ENCODE data around the gene OTOF.

OTOF gene

GRCh38 chr2:26477911-26478253, at the start of gene OTOF:
TSS of gene OTOF (minus strand) at chr2:26478124.
- peak; percentile 23 for DNase-seq

- DNase-seq = no peak
These were observed 48.7 kb upstream of the OTOF start for GRCh38 chr2:26526589-26526988.

DNA sequence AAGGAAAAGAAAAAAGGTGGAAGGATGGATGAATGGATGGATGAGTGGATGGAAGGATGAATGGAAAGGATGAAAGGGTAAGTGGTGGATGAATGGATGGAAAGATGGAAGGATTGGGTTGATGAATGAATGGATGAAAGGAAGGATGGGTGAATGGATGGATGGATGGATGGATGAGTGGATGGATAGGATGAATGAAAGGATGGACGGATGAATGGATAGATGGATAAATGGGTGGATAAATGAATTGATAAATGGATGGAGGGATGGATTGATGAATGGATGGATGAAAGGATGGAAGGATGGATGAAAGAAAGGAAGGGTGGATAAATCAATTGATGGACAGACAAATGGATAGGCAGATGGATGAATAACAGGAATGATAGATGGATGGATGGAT, 48.2 kb upstream of the OTOF start:
- no peak for DNase-seq

- no peak for DNase-seq
These were observed 45.8 kb upstream of the OTOF start for GRCh38 chr2:26523750-26524149.

DNA sequence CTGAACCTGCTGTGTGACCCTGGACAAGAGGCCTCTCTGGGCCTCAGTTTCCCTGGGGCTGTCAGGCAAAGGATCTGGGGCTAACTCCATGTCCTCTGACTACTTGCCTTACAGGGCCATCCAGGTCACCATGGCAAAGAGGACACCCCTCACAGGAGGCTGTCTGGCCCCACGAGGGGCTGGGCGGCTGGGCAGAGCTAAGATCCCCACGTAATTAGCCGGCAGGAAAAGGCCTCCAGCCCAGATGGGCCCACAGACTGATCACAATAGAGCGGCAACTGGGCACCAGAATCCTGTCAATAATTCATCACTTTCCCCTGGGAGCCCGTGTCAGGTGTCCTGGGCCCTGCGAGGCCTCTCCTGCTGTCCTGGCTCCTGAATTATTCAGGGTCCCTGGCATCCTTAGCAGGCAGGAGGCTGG, 44.8 kb upstream of the OTOF start:
- no peak for DNase-seq

- DNase-seq = no peak
These were observed 44.4 kb upstream of the OTOF start for GRCh38 chr2:26522325-26522724.

- DNase-seq = peak; percentile 71
These were observed 43.9 kb upstream of the OTOF start for GRCh38 chr2:26521913-26522180.

DNA sequence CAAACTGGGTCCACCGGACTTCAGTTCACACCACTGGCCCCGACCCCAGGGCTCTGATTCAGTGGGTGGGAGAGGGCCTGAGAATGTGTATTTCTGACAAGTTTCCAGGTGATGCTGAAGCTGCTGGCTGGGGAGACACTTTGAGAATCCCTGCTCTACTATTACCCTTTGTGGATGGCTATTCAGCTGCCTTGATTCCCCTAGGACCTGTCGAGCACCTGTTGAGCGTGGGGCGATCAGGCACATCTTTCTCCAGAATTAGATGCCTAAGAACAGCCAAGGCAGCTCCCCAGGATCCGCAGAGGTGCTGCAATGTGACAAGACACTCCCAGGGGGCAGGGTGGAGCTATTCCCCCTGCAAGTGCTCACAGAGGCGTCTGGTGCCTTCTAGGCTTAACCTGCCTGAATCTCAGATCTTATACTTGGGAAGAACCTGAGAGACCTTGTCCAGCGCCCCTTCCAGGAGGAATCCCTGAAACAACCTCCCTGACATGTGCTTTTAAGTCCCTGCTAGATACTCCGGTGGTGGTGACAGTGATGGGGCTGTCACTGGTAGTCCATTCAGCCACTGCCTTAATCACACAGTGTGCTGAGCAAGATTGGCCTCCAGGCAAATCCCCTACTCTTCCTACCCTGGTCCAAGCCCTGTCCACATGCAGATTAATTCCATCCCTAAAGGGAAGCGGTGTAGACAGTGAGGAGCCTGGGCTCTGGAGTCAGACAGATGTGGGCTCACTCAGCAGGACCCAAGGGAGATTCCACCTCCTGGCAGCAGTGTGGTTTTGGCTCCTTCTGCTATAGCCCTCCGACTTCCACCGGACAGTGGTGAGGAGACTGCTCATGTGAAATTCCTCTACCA, 43.4 kb upstream of the OTOF start:
- DNase-seq = peak; percentile 83

DNA sequence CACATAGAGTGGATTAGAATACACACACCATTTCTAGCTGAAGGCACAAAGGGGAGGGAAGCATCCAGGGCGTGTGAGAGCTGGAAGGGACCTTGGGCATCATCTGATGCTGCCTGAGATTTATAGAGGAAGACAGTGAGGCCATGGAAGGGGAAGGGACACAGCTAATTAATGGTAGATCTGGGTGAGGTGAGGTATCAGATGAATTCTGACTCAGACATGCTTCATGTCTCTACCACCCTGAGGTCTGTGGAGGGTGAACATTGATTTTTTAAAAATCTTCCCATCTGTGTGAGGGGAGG, 42.2 kb upstream of the OTOF start:
- no peak for DNase-seq

DNA sequence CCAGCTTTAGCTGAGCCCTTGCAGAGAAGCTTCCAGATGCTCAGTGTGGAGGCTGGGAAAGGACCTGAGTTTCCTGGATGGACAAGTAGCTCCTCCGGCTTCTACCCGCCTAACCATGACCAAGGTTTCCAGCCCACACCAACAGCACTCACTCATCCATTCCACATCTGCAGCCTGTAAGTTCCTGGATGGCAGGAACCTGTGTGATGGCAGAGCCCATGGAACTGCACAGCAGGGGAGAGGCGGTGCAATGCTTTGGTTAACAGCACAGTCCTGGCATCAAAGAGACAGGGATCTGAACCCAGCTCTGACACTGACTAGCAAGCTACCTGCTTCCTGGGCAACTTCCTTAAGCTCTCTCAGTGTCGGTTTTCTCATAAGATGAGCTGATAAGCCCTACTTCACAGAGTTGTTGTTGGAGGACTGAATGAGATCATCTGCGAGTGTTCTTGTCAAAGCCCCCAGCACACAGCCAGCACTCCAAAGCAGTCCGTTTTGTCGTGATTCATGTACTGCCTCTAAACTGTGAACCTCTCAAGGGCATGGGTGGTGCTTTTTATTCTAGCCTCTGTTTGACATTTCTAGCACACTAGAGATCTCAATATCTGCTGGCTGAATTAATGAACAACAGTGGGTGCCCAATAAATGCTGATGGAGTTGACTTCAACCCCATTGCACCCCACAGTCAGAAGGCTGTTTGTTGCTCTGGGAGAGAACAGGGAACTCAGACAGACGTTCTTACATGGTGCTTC, 41.6 kb upstream of the OTOF start:
- DNase-seq = peak; percentile 19

- no peak for DNase-seq
These were observed 38.9 kb upstream of the OTOF start for GRCh38 chr2:26516781-26517180.

DNA sequence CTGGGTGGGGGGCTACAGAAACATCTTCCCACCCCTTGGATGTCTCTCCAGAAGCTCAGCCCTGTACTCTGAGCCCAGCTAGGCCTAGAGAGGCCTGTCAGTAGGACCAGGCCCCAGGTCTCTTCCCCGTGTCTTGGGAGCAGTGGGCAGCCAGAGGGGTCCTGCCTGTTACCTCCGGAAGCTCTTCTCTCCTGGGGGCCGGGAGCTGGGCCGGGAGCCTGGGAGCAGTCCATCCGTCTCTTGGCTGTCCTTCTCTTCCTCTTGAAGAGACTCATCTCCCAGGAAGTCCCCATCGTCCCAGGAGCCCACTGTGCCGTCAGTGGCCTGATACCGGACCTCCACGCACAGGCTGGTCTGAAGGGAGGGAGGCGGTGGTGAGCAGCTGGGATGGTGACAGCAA, 38.3 kb upstream of the OTOF start:
- DNase-seq = no peak

- DNase-seq = no peak
These were observed 37.8 kb upstream of the OTOF start for GRCh38 chr2:26515771-26516170.

DNA sequence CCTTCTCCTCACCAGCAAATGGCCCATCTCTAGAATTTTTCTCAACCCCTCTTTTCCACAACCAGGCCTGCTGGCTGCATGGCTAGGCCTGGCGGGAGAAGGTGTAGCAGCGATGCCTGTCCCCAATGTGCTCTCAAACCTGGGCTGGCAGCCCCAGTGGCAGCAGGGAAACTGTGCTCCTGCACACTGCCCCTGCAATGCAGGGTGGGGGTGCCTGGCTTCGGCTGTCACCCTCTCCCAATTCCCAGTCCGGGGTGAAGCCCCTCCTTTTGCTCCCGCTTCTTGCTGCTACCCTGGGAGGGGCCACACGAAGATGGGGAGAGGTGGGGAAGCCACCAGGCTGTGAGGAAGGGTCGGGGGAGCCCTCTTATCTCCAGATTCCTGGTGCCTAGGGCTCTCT, 36.1 kb upstream of the OTOF start:
- DNase-seq = no peak

DNA sequence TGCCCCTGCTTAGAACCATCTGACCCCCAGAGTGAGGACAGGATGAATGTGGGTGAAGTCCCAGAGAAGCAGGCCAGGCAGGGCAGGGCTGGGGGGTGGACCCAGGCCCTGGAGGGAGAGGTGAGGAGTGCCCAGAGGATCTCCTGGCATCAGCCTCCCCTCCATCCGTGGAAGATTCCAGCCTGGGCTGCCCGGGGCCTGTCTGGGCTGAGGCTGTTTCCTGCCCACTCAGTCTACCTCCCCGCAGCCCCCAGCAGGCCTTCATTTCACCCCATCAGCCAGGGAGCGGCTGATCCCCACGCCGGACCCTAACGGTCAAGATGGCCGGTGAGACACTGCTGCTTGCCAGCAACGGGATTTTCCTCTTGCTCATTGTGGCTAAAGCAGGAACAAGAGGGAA, 35.3 kb upstream of the OTOF start:
- no peak for DNase-seq

- DNase-seq = no peak
These were observed 33.5 kb upstream of the OTOF start for GRCh38 chr2:26511466-26511865.

DNA sequence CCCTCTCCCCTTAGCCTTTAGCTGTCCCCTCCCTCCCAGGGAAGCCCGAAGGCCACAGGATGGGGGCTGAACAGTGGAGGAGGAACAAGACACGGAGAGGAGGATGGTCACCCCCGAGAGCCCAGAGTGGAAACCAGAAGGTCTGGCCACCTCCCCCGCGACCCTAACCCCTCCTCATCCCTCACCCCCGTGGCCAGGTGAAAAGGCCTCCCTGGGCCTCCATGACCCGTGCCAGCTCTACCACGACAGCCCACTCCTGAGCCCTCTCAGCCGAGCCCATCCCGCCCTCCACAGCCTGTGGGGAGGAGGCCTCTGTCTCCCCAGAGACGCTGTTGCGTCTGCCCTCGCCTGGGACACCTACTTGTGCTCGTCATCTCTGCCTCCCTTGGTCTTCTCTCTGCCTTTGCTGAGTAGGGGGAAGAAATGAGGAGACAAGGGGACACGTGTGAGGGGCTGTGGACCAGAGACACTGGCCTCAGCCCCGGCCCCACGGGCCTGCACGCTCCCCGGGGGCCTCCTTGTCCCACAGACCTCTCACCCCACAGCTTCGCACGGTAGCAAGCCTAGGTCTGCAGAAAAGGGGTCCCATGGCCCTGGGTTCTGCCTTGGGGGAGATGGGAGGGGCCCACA, 32.5 kb upstream of the OTOF start:
- DNase-seq = no peak

- no peak for DNase-seq
These were observed 31.2 kb upstream of the OTOF start for GRCh38 chr2:26509141-26509540.

DNA sequence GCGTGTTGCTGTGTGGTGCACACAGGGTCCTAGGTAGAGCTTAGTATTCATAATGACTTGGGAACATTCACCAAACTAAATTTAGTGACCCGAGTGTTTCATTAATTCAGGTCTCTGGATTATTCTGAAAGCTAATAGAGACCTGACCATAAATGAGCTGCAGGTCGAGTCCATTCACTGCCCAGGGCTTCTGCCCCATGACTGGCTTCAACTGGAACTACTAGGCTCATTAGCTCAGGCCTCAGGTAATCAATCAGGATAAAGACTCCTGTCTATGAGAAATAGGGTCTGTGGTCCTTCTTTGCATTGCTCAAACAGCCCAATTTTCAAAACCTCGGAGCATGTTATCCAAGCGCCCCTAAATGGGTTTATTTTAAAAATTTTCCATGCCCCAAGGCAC, 30.0 kb upstream of the OTOF start:
- DNase-seq = peak; percentile 38

DNA sequence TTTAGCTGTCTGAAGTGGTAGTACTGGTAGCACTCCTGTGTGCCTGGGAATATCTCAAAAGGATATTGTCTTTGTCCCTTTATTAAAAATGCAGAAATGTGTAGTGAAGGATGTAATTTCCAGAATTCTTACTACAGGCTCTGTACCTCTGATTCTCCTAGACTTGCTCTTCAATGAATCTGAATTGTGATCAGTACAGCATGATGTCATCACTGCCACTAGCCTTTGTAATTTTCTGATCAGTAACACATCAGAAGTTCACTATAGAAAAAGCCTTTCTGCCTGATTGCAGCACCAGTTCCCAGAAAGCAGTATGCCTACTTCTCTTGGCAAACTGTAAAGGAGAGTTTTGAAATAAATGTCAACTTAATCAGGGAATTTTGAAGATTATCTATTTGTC, 29.2 kb upstream of the OTOF start:
- no peak for DNase-seq

GRCh38 chr2:26506279-26506678, 28.4 kb upstream of the OTOF start:
- DNase-seq = no peak

DNA sequence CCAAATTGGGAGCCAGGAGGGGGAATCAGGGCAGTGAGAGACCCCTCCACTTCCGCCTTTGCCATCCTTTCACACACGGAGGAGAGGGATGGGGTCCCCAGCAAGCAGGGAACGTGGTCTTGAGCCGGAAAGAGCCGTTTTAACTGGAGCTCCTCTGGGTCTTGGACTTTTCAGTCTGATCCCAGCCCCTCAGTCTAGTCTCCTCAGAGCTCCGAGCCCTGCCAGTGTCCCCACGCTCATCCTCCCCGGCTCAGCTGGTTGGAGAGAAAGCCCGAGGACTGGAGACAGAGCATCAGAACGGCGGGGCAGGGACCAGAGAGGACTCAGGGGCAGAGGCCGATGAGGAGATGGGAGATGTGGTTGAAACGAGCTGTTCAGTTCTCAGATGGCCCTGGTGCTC, 26.1 kb upstream of the OTOF start:
- DNase-seq = peak; percentile 44

DNA sequence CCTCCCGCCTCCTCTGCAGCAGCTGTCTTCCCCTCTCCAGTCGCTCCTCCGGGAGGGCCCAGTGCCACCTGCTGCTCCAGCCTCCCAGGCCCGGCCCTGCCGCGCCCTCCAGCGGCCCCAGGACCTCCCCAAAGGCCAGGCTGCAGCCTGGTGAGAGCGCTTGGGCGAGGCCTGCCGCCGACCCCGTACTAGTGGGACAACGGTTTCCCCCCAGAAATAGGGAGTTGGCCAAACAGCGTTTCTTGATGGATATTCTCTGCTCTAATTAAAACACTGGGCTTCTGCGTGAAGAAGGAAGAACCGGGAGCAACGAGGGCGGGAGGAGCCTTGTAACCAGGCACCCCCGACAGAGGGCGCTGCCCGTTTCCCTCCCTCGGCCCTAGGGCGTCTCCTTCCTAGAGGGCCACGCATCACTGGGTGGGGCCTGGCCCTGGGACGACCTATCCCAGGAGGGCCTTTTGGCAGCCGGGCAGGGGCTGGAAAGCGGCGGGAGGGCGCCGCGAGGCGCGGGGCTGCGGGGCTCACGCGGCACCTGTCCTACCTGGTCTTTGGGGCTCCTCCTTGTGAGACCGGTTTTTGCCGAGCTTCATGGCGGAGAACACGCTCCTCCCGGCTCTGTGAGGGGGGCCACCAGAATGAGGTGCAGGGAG, 25.4 kb upstream of the OTOF start:
- DNase-seq = peak; percentile 98

GRCh38 chr2:26500406-26500805, 22.5 kb upstream of the OTOF start:
- no peak for DNase-seq
